ENCODE results near the gene NEDD8.

- TF ChIP-seq ZNF274 (IDR thresholded peaks at IDR 0.05; ENCODE audit: low read depth, low read length): no peak
- no peak for TF ChIP-seq SUZ12 (IDR thresholded peaks at IDR 0.05; ENCODE audit: extremely low read depth, insufficient read depth, insufficient read length)
These were observed 19.7 kb upstream of the NEDD8 start for GRCh38 chr14:24251880-24252288.

Data from NT2/D1 (cell line).